GM12873 (cell line): Measurements from ENCODE around the gene BRD2.

ENCODE experiments used
- CTCF ChIP-seq: IDR thresholded peaks from 2 replicates; pipeline ENCODE4 v1.5.1; 2012; ENCODE audit warnings: low read depth, mild to moderate bottlenecking, moderate library complexity, low read length, control low read depth; ENCODE audit not compliant: insufficient read depth; ENCODE audit errors: missing control alignments

Gene BRD2

GRCh38 chr6:33013608-33014007 is 45.2 kb downstream of the BRD2 start:
- TF ChIP-seq CTCF, result peak; percentile 6

GRCh38 chr6:33014841-33015634 is 46.6 kb downstream of the BRD2 start:
- peak; percentile 66 for TF ChIP-seq CTCF

GRCh38 chr6:33015798-33016197 is 47.4 kb downstream of the BRD2 start:
- no peak for TF ChIP-seq CTCF

GRCh38 chr6:33017018-33017417 is 48.6 kb downstream of the BRD2 start:
- TF ChIP-seq CTCF, result no peak

GRCh38 chr6:33017694-33018353 is 49.4 kb downstream of the BRD2 start:
- no peak for TF ChIP-seq CTCF

- TF ChIP-seq CTCF, result no peak
Measured at GRCh38 chr6:33018418-33018817, 50.0 kb downstream of the BRD2 start.

- TF ChIP-seq CTCF, result no peak
Measured at GRCh38 chr6:33018904-33019303, 50.5 kb downstream of the BRD2 start.
